Stimulated activated CD4-positive, alpha-beta T cell treated with anti-CD3 and anti-CD28 coated beads, TNF-alpha, amount 100 ng/mL, for 4 hours (primary cell): ENCODE results near the gene NLRP12.
"Not testable (repeated sequence)": the region's sequence is repeated elsewhere in the genome, so short reads cannot be mapped to it uniquely, and the experiment has no call there.

ENCODE experiments used
- DNase-seq, 3 experiments: peaks; one replicate each; pipeline ENCODE4 v3.0.0-alpha.2; 2020; ENCODE audit warnings: low read depth in 3 of 3

Gene NLRP12

GRCh38 chr19:53832861-53833260 lies 8.7 kb upstream of the NLRP12 start:
- not testable (repeated sequence) for DNase-seq

DNA sequence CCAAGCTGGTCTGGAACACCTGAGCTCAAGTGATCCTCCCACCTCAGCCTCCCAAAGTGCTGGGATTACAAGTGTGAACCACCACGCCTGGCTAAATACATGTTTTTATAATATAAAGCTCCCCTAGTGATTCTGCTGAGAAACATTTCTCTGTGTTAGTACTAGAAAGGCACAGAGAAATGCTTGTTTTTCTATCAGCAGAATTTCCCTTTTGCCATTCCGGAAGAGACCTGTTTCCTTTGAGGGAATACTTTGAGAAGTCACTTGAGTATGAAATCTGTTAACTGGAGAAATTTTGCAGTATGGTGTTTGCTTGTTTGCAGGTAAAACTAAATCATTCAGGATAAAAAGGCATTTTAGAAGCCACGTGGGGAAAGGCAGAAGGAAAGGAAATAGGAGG lies 4.4 kb upstream of the NLRP12 start:
- no peak for DNase-seq

GRCh38 chr19:53826876-53827275 lies 2.8 kb upstream of the NLRP12 start:
- no peak for DNase-seq

DNA sequence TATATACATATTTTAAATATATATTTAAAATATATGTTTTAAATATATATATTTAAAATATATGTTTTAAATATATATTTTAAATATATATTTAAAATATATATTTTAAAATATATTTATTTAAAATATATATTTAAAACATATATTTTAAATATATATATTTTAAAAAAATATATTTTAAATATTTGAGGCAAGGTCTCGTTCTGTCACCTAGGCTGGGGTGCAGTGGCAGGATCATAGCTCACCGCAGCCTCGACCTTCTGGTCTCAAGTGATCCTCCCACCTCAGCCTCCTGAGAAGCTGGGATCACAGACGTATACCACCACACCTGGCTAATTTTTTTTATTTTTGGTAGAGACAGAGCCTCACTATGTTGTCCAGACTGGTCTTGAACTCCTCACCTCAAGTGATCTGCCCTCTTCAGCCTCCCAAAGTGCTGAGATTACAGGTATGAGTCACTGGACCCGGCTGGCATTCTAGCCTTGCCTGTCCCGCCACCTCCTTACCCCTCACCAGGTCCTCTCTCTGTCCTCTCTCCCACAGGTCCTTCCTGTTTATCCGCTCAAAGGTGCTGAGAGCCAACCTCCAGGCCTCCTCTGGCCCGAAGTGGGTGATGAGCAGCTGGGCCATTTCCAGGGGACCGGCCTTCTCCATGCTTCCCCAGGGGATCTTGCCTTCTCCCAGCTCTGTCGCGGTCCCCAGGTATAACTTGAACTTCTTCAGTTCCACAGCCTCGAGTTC lies 564 bp downstream of the NLRP12 start:
- DNase-seq = no peak

DNA sequence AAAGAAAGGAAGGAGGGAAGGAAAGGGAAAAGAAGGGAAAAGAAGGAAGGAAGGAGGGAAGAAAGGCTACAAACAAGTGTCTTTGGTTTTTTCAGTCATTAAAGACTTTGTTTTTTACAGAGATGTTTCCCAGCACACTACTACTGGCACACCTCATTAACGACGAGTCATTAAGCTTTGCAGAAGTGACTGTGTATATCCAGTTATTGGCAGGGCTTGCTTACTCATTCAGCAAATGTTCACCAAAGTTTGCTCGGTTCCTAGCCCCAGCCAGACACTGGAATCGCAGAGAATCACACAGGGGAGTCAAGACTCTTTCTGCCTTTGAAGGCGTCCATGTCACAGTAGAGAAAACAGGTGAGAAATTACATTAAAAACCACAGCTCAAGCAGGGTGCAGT lies 4.3 kb downstream of the NLRP12 start:
- DNase-seq = no peak

GRCh38 chr19:53818756-53819155 lies 5.4 kb downstream of the NLRP12 start:
- no peak for DNase-seq

DNA sequence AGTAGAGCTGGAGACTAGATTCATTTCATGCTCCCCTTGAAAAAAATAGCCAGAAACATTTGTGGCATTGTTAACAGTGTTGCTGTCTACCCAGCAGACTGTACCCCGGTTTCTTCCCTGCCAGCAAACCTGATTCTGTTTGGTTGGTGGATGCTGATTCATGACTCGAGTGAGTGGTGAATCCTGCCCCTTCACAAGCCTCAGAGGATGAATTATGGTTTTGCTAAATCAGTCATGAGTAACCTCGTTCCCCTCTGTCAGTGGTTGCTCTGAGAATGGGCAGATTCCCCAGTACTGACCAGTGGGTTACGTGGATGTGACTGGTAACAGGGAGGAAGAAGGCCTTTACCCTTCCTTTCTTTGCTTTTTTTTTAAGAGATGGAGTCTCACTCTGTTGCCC lies 10.1 kb downstream of the NLRP12 start:
- DNase-seq = no peak

DNA sequence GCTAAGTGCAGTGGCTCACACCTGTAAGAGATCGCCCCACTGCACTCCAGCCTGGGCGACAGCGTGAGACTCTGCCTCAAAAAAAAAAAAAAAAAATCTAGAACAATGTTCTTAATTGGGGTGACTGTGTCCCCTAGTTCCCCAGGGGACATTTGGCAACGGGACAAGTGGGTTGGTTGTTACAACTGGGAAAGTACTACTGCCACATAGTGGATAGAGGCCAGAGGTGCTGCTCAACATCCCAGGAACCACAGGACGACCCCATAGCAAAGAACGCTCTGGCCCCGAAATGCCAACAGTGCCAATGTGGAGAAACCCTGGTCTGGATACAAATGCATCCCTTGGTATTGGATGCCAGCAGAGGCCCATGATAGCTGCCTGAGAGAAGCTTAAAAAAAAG lies 11.8 kb downstream of the NLRP12 start:
- no peak for DNase-seq

- no peak for DNase-seq
Observed at GRCh38 chr19:53810891-53811290, 13.2 kb downstream of the NLRP12 start.

DNA sequence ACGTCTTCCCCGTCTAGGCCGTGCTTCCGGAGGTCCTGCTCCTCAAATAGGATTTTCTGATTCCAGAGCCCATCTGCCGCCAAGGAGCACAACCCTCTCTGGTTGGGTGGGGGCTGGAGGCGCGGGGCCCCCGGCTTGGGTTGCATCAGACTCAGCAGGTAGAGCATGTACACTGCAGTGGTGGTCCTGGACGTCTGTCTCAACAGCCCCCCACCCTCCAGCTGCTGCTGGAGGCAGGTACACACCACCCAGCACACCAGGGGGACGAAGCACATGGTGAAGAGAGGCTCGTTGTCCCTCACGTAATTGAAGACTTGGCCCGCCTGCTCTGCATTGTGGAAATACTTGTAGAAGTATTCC lies 13.9 kb downstream of the NLRP12 start:
- no peak for DNase-seq

GRCh38 chr19:53809518-53810186 lies 14.5 kb downstream of the NLRP12 start:
- no peak for DNase-seq

- no peak for DNase-seq
Observed at GRCh38 chr19:53808710-53809125, 15.4 kb downstream of the NLRP12 start.

- no peak for DNase-seq
Observed at GRCh38 chr19:53801257-53801656, 22.9 kb downstream of the NLRP12 start.

GRCh38 chr19:53795019-53795418 lies 29.1 kb downstream of the NLRP12 start:
- no peak for DNase-seq

GRCh38 chr19:53792721-53793433 lies 31.2 kb downstream of the NLRP12 start:
- DNase-seq = peak; percentile 46 to 58 (median 57)

DNA sequence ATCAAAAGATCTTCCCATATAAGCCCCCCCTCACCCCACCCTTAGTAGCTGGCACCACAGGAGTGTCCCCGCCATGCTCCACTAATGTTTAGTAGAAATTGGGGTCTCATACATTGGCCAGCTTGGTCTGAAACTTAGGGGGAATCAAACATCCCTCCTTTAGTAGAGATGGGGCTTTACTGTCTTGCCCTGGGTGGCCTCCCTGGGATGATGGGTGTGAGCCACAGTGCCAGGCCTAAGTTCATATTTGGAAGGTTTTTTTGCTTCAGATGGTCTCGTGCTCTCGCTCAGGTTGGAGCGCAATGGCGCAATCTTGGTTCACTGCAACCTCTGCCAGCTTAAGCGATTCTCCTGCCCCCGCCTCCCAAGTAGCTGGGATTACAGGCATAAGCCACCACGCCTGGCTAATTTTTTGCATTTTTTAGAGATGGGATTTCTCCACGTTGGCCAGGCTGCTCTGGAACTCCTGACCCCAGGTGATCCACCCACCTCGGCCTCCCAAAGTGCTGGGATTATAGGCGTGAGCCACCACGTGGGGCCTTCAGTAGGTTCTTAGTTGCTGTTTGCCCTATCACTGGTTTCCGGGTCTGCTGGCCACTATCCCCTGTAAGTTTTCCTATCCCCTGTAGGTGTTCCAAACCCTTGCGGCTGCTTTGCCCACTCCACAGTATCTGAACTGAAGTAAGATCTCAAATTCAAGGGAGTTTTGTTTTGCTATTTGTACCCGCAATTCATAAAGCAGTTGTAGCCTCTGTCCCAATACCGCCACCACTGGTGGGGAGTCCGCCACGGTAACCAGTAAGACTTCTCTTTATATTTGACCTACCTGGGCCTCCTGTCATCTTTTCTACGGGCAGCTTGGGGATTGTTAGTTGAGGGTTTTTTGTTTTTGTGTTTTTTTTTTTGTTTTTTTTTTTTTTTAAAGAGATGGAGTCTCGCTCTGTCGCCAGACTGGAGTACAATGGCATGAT lies 34.1 kb downstream of the NLRP12 start:
- no peak for DNase-seq

DNA sequence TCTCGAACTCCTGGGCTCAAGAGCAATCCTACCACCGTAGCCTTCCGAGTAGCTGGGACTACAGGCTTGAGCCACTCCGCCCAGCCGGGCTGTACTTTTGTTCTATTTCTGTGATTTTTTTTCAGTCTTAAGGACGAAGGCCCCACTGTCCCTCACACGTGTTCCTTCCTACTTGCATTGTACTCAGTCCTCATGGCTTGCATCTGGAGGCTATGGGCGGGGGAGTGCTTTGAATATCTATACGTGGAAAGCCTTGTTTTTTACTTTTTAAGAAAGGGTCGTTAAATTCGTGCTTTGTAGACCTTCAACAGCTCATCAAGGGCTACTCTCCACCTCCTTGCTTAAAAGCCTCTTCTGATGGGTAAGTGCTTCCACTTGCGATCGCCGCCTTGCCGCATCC lies 36.8 kb downstream of the NLRP12 start:
- DNase-seq = no peak

- no peak for DNase-seq
Observed at GRCh38 chr19:53786744-53787143, 37.4 kb downstream of the NLRP12 start.

GRCh38 chr19:53785196-53785889 lies 38.8 kb downstream of the NLRP12 start:
- DNase-seq = no peak

DNA sequence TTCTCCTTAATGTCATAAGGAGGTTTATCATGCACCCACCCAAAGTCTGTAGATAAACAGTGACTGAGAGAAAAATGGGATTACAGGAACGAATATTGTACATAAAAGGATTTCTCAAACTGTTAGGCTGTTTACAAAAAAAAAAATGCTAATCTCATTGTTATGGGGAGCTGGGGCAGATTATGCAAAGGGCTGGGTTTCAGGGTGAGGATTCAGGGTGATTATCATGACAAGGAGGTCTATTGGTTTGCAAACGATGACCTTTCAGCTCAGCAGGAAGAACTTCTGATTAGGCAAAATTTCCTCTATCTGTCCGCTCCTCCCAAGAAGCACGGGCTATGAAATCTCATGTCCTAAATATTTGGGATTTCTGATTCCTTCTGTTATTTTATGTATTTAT lies 41.4 kb downstream of the NLRP12 start:
- DNase-seq = no peak

DNA sequence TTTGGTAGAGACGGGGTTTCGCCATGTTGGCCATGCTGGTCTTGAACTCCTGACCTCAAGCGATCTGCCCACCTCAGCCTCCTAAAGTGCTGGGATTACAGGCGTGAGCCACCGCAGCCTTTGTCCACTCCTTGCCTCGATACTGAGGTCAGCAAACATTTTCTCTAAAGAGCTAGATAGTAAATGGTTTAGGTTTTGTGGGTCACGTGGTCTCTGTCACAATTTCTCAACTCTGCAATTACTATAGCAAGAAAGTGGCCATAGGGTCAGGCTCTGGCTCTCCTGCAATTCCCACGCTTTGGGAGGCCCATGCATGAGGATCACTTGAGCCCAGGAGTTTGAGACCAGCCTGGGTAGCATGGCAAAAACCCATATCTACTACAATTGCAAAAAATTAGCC lies 42.8 kb downstream of the NLRP12 start:
- DNase-seq = not testable (repeated sequence)
